GM23338 (cell line): Measurements from ENCODE around the gene CD3D. TPM values are rescaled to one million over a fixed set of nuclear protein-coding genes. Genes with fewer than 3 reads are reported as not detected.

Experiments used
- ATAC-seq: fragments of 200-7000 bp; cut with Tn5 transposase; 3 replicates; pipeline ENCODE4 v1.9.1; 2020
- DNase-seq: peaks from one replicate; pipeline ENCODE4 v3.0.0-alpha.2; 2015; ENCODE audit warnings: low spot score
- H2AFZ ChIP-seq: fragments of 200-600 bp; sonication (generic); 2 replicates; pipeline ENCODE4 v1.8.0; 2016; ENCODE audit warnings: antibody characterized with exemption, mild to moderate bottlenecking, moderate library complexity
- H3F3A ChIP-seq: fragments of 200-600 bp; sonication (generic); replicated peaks from 2 replicates; pipeline ENCODE4 v1.8.0; 2017; ENCODE audit warnings: antibody characterized with exemption, mixed run types, low read depth
- H3K27ac ChIP-seq: fragments of 200-600 bp; sonication (generic); 2 replicates; pipeline ENCODE4 v1.6.1; 2016; ENCODE audit warnings: low read depth
- H3K27me3 ChIP-seq: fragments of 200-600 bp; sonication (generic); 2 replicates; pipeline ENCODE4 v1.8.0; 2016; ENCODE audit warnings: mild to moderate bottlenecking, mixed run types, moderate library complexity; ENCODE audit not compliant: insufficient read depth
- H3K36me3 ChIP-seq: fragments of 200-600 bp; sonication (generic); 2 replicates; pipeline ENCODE4 v1.8.0; 2016; ENCODE audit warnings: mild to moderate bottlenecking; ENCODE audit not compliant: insufficient read depth
- H3K4me1 ChIP-seq: fragments of 200-600 bp; sonication (generic); 2 replicates; pipeline ENCODE4 v1.8.0; 2016; ENCODE audit warnings: mild to moderate bottlenecking, moderate library complexity; ENCODE audit not compliant: insufficient read depth
- H3K4me2 ChIP-seq: fragments of 200-600 bp; sonication (generic); 2 replicates; pipeline ENCODE4 v1.7.1; 2017; ENCODE audit warnings: mixed run types
- H3K4me3 ChIP-seq: fragments of 200-600 bp; sonication (generic); 2 replicates; pipeline ENCODE4 v1.6.1; 2016; ENCODE audit warnings: mixed run types
- H3K79me2 ChIP-seq: fragments of 200-600 bp; sonication (generic); replicated peaks from 2 replicates; pipeline ENCODE4 v1.8.0; 2017; ENCODE audit warnings: mild to moderate bottlenecking; ENCODE audit not compliant: insufficient read depth
- H3K9me2 ChIP-seq: fragments of 200-600 bp; sonication (generic); 2 replicates; pipeline ENCODE4 v1.8.0; 2017; ENCODE audit not compliant: insufficient read depth
- H4K20me1 ChIP-seq: fragments of 200-600 bp; sonication (generic); replicated peaks from 2 replicates; pipeline ENCODE4 v1.8.0; 2017; ENCODE audit warnings: mild to moderate bottlenecking; ENCODE audit not compliant: insufficient read depth
- H3K27ac Mint-ChIP-seq: 2 replicates; pipeline ENCODE4 v1.8.0; 2020; ENCODE audit warnings: inconsistent platforms, mild to moderate bottlenecking, moderate library complexity, mixed read lengths
- H3K27me3 Mint-ChIP-seq: 3 replicates; pipeline ENCODE4 v1.8.0; 2022; ENCODE audit warnings: low read depth, mild to moderate bottlenecking, moderate library complexity, mixed read lengths, inconsistent platforms; ENCODE audit not compliant: insufficient read depth, poor library complexity
- H3K36me3 Mint-ChIP-seq: 3 replicates; pipeline ENCODE4 v1.8.0; 2021; ENCODE audit warnings: low read depth, mild to moderate bottlenecking, inconsistent platforms, moderate library complexity, mixed read lengths
- H3K4me1 Mint-ChIP-seq: 3 replicates; pipeline ENCODE4 v1.8.0; 2020; ENCODE audit warnings: mild to moderate bottlenecking, inconsistent platforms, mixed read lengths
- H3K4me3 Mint-ChIP-seq: 3 replicates; pipeline ENCODE4 v1.8.0; 2021; ENCODE audit warnings: moderate library complexity, mild to moderate bottlenecking, inconsistent platforms, mixed read lengths
- H3K9me3 Mint-ChIP-seq: 3 replicates; pipeline ENCODE4 v1.8.0; 2020; ENCODE audit warnings: moderate library complexity, mild to moderate bottlenecking, inconsistent platforms, mixed read lengths
- CREB1 ChIP-seq: fragments of 250-450 bp; sonication (Bioruptor Pico); IDR thresholded peaks from 2 replicates; pipeline ENCODE4 v1.5.0; 2020; ENCODE audit warnings: low read depth, mild to moderate bottlenecking, moderate library complexity
- CTCF ChIP-seq, 2 experiments: fragments of 200-600 bp in 1 of 2; sonication (generic) in 1 of 2; conservative IDR thresholded peaks; 2 replicates each; pipeline versions ENCODE4 v1.5.1 to v1.6.1; 2016 to 2017; ENCODE audit warnings: antibody characterized with exemption in 2 of 2, low read depth in 2 of 2, mild to moderate bottlenecking in 2 of 2, moderate library complexity in 1 of 2
- ETS1 ChIP-seq: IDR thresholded peaks from 2 replicates; pipeline ENCODE4 v1.6.1; 2016; ENCODE audit warnings: antibody characterized with exemption
- EZH2 ChIP-seq: fragments of 200-600 bp; sonication (generic); IDR thresholded peaks from one replicate; pipeline ENCODE4 v1.8.0; 2017; ENCODE audit warnings: antibody characterized with exemption, mild to moderate bottlenecking, low read depth; ENCODE audit not compliant: unreplicated experiment
- JUNB ChIP-seq: IDR thresholded peaks from one replicate; pipeline ENCODE4 v1.6.1; 2016; ENCODE audit warnings: antibody characterized with exemption; ENCODE audit not compliant: unreplicated experiment
- ZNF114 ChIP-seq: fragments of 250-450 bp; sonication (Bioruptor Pico); IDR thresholded peaks from 2 replicates; pipeline ENCODE4 v1.5.0; 2020; ENCODE audit warnings: mild to moderate bottlenecking, moderate library complexity
- ZNF462 ChIP-seq: fragments of 250-450 bp; sonication (Bioruptor Pico); IDR thresholded peaks from 2 replicates; pipeline ENCODE4 v1.5.0; 2020; ENCODE audit warnings: mild to moderate bottlenecking, moderate library complexity
- polyA plus RNA-seq: library from polyadenylated mRNA; unstranded; fragments of >200 nt; fragmentation: Nextera tagmentation; extraction: Ambion mirVana; gene quantifications from 2 replicates; pipeline ENCODE4 v1.2.1, GENCODE V29; 2016
- total RNA-seq: library from RNA; depleted of rRNA; stranded (reverse); fragments of >200 nt; shearing (Covaris generic); gene quantifications from 2 replicates; pipeline ENCODE4 v1.2.3, GENCODE V29; 2014

The CD3D gene
- total and polyA plus RNA-seq, 2 experiments from 2014 or later: not detected

- Histone ChIP-seq H3K27ac (no peak overlapping the region), H3K36me3 (no peaks in the 10 kb centered on the region), H3K9me2 (no peaks in the 10 kb centered on the region), H3K79me2 (no peaks in the 10 kb centered on the region), H3K4me1 (0 out of 2 replicates have a peak, but pooled peaks cover 3% of the 10 kb centered on the region), H3K27me3 (no peaks in the 10 kb centered on the region), H3K4me3 (no peak overlapping the region), H3F3A (no peaks in the 10 kb centered on the region), H2AFZ (no peak overlapping the region), H3K4me2 (no peak overlapping the region), H4K20me1 (no peaks in the 10 kb centered on the region)
- TF ChIP-seq CTCF (conservative IDR thresholded peaks at IDR 0.05; ENCODE audit: low read depth in 2 of 2) (peak in 1 of 2 experiments; percentile 24; a peak in 2 of 4 replicates), JUNB (no peak)
- Mint-ChIP-seq H3K27me3 (no peaks in the 10 kb centered on the region), H3K4me1 (peaks cover 7% of the 10 kb centered on the region), H3K36me3 (no peaks in the 10 kb centered on the region), H3K9me3 (no peaks in the 10 kb centered on the region), H3K4me3 (no peak overlapping the region), H3K27ac (no peak overlapping the region)
- ATAC-seq (peak; percentile 84), DNase-seq (peak; percentile 74)
Measured at GRCh38 chr11:118295199-118295598, 47.3 kb downstream of the CD3D start.

- H3K27ac Mint-ChIP-seq: no peak overlapping the region
- H3K36me3 Mint-ChIP-seq: no peaks in the 10 kb centered on the region
- H3K27me3 ChIP-seq: no peaks in the 10 kb centered on the region
- H2AFZ ChIP-seq: no peak overlapping the region
- no peaks in the 10 kb centered on the region for H3F3A ChIP-seq
- H3K27ac ChIP-seq: no peak overlapping the region
- H3K79me2 ChIP-seq: no peaks in the 10 kb centered on the region
- no peak overlapping the region for H3K4me3 Mint-ChIP-seq
- H3K36me3 ChIP-seq: no peaks in the 10 kb centered on the region
- no peaks in the 10 kb centered on the region for H4K20me1 ChIP-seq
- H3K4me3 ChIP-seq: no peak overlapping the region
- H3K4me1 Mint-ChIP-seq: peaks cover 7% of the 10 kb centered on the region
- H3K9me2 ChIP-seq: no peaks in the 10 kb centered on the region
- no peak for ATAC-seq
- no peaks in the 10 kb centered on the region for H3K27me3 Mint-ChIP-seq
- 0 out of 2 replicates have a peak, but pooled peaks cover 3% of the 10 kb centered on the region for H3K4me1 ChIP-seq
- H3K9me3 Mint-ChIP-seq: no peaks in the 10 kb centered on the region
- no peak overlapping the region for H3K4me2 ChIP-seq
- no peak for DNase-seq
- TF ChIP-seq CREB1 (CRISPR knock-in tag) (no peak), ETS1 (no peak), CTCF (conservative IDR thresholded peaks at IDR 0.05; ENCODE audit: low read depth in 2 of 2) (no peak), JUNB (no peak), ZNF462 (CRISPR knock-in tag) (no peak), EZH2 (no peak), ZNF114 (CRISPR knock-in tag) (no peak)
Measured at GRCh38 chr11:118294053-118294452, 48.5 kb downstream of the CD3D start.
